Panc1 (cell line): Measurements from ENCODE around the gene GPRIN2.

ENCODE experiments used
- CTCF ChIP-seq: fragments of 450-650 bp; IDR thresholded peaks from 2 replicates; pipeline ENCODE4 v1.5.1; 2017; ENCODE audit warnings: mild to moderate bottlenecking
- POLR2AphosphoS5 ChIP-seq: IDR thresholded peaks from 2 replicates; pipeline ENCODE4 v1.6.1; 2012; ENCODE audit warnings: mild to moderate bottlenecking, low read depth, low read length, moderate library complexity
- REST ChIP-seq, 2 experiments: IDR thresholded peaks; 2 replicates each; pipeline ENCODE4 v1.6.1; 2011 to 2012; ENCODE audit warnings: low read depth in 2 of 2, control low read depth in 1 of 2, low read length in 1 of 2, mild to moderate bottlenecking in 1 of 2, moderate library complexity in 1 of 2; ENCODE audit not compliant: insufficient read depth in 1 of 2
- SIN3A ChIP-seq: IDR thresholded peaks from 2 replicates; pipeline ENCODE4 v1.6.1; 2012; ENCODE audit warnings: low read depth, mild to moderate bottlenecking, low read length, moderate library complexity, borderline replicate concordance; ENCODE audit not compliant: insufficient read depth
- TCF7L2 ChIP-seq: IDR thresholded peaks from 2 replicates; pipeline ENCODE4 v1.6.1; 2011; ENCODE audit warnings: mild to moderate bottlenecking, low read depth, low read length, inconsistent platforms

GRCh38 chr10:46546591-46547540 lies 9.6 kb downstream of the GPRIN2 start:
- TF ChIP-seq CTCF (no peak), SIN3A (no peak), POLR2AphosphoS5 (no peak; the same call in 1 of the 2 replicates), TCF7L2 (no peak), REST (IDR thresholded peaks at IDR 0.05; ENCODE audit: insufficient read depth in 1 of 2, low read depth in 2 of 2, low read length in 1 of 2) (no peak)
